GM19193 (cell line): ENCODE results near the gene EXOC2.

Experiments used
- POLR2A ChIP-seq: IDR thresholded peaks from 4 replicates; pipeline ENCODE4 v1.6.1; 2011; ENCODE audit not compliant: insufficient read depth, insufficient read length; ENCODE audit errors: extremely low read depth

Gene EXOC2

GRCh38 chr6:665403-666267 lies 27.3 kb downstream of the EXOC2 start:
- no peak for TF ChIP-seq POLR2A

- TF ChIP-seq POLR2A: no peak
These were observed 33.0 kb downstream of the EXOC2 start for GRCh38 chr6:659716-660581.

- TF ChIP-seq POLR2A: no peak
These were observed 34.7 kb downstream of the EXOC2 start for GRCh38 chr6:658244-658643.

GRCh38 chr6:657743-658142 lies 35.2 kb downstream of the EXOC2 start:
- no peak for TF ChIP-seq POLR2A

GRCh38 chr6:656460-657252 lies 36.3 kb downstream of the EXOC2 start, which contains the start of gene HUS1B:
Gene HUS1B, minus strand, starts transcription at chr6:657100. Its CDS starts 156 bp downstream, at chr6:656944.
- TF ChIP-seq POLR2A: no peak

- no peak for TF ChIP-seq POLR2A
These were observed 38.8 kb downstream of the EXOC2 start for GRCh38 chr6:654136-654535.

GRCh38 chr6:652865-653264 lies 40.1 kb downstream of the EXOC2 start:
- no peak for TF ChIP-seq POLR2A

GRCh38 chr6:650098-650497 lies 42.8 kb downstream of the EXOC2 start:
- TF ChIP-seq POLR2A: no peak

- TF ChIP-seq POLR2A: no peak
These were observed 50.1 kb downstream of the EXOC2 start for GRCh38 chr6:642805-643204.

- TF ChIP-seq POLR2A: no peak
These were observed 51.5 kb downstream of the EXOC2 start for GRCh38 chr6:641225-641985.

GRCh38 chr6:636488-636887 lies 56.5 kb downstream of the EXOC2 start:
- no peak for TF ChIP-seq POLR2A

- TF ChIP-seq POLR2A: no peak
These were observed 57.7 kb downstream of the EXOC2 start for GRCh38 chr6:635233-635632.

GRCh38 chr6:633611-634010 lies 59.3 kb downstream of the EXOC2 start:
- TF ChIP-seq POLR2A: no peak

GRCh38 chr6:628766-629165 lies 64.2 kb downstream of the EXOC2 start:
- no peak for TF ChIP-seq POLR2A

- TF ChIP-seq POLR2A: no peak
These were observed 66.7 kb downstream of the EXOC2 start for GRCh38 chr6:626236-626635.

- no peak for TF ChIP-seq POLR2A
These were observed 68.0 kb downstream of the EXOC2 start for GRCh38 chr6:624979-625378.
